Right ventricle myocardium inferior (tissue), 1 donor: ENCODE measurements around the gene KCNJ5. TPM values are rescaled to one million over a fixed set of nuclear protein-coding genes. Genes with fewer than 3 reads are reported as not detected.

Experiments used
- ATAC-seq: fragments of 200-7000 bp; cut with Tn5 transposase; one replicate; pipeline ENCODE4 v1.9.1; 2020; ENCODE audit warnings: mild to moderate bottlenecking, moderate library complexity
- DNase-seq: peaks from one replicate; pipeline ENCODE4 v3.0.0; 2021; ENCODE audit errors: missing footprints
- intact Hi-C: fragments of 100-400 bp; cut with DNase I; formaldehyde crosslinking; loops from one replicate; pipeline ENCODE4 v1.11.0; 2022
- total RNA-seq: library from RNA; stranded (reverse); fragmentation: NEBNext Ultra II Directional; extraction: Animal tissue kit (Norgen Biotek cat#: 25700); gene quantifications from one replicate; pipeline ENCODE4 v1.2.1, GENCODE V29; 2021
- donor health status: DM: no; HTN: yes; CAD: no; lungs with severe emphysema.

Gene KCNJ5
- total RNA-seq, 1 donor from 2014 or later, result 7.5 TPM

- DNase-seq (no peak), ATAC-seq (no peak)
- intact Hi-C loops, result loop anchor here (2.0 to 10.0 kb wide), 2 partner anchors 17 to 445 kb away; no protein-coding TSS in a partner anchor
Observed at GRCh38 chr11:128889657-128890213, 1.4 kb upstream of the KCNJ5 start.

- ATAC-seq (no peak), DNase-seq (no peak)
- intact Hi-C loops, result loop anchor here (2.0 kb wide), 1 partner anchor 17 kb away; no protein-coding TSS in a partner anchor
Observed at GRCh38 chr11:128890216-128890542, 977 bp upstream of the KCNJ5 start.

GRCh38 chr11:128891913-128892398 is 800 bp downstream of the KCNJ5 start:
- intact Hi-C loops, result loop anchor here (2.0 kb wide), 1 partner anchor 15 kb away; no protein-coding TSS in a partner anchor
- ATAC-seq, result no peak
- no peak for DNase-seq

GRCh38 chr11:128892866-128893565 is 1.9 kb downstream of the KCNJ5 start:
- no peak for DNase-seq
- intact Hi-C loops, result no loop called here
- no peak for ATAC-seq

GRCh38 chr11:128893578-128894285 is 2.6 kb downstream of the KCNJ5 start:
- intact Hi-C loops, result no loop called here
- DNase-seq, result no peak
- peak; percentile 43 for ATAC-seq

- intact Hi-C loops, result no loop called here
- no peak for DNase-seq
- ATAC-seq, result no peak
Observed at GRCh38 chr11:128894286-128894681, 3.1 kb downstream of the KCNJ5 start.

- intact Hi-C loops, result no loop called here
- DNase-seq (peak; percentile 84), ATAC-seq (peak; percentile 84)
Observed at GRCh38 chr11:128894685-128895084, 3.5 kb downstream of the KCNJ5 start.

- intact Hi-C loops, result no loop called here
- ATAC-seq, result no peak
- DNase-seq, result no peak
Observed at GRCh38 chr11:128895526-128895925, 4.4 kb downstream of the KCNJ5 start.

GRCh38 chr11:128896356-128896755 is 5.2 kb downstream of the KCNJ5 start:
- ATAC-seq (no peak), DNase-seq (no peak)
- intact Hi-C loops, result no loop called here

- DNase-seq, result no peak
- ATAC-seq, result no peak
- intact Hi-C loops, result no loop called here
Observed at GRCh38 chr11:128897826-128898225, 6.7 kb downstream of the KCNJ5 start.

GRCh38 chr11:128898580-128899344 is 7.6 kb downstream of the KCNJ5 start:
- intact Hi-C loops, result no loop called here
- no peak for DNase-seq

GRCh38 chr11:128900468-128900867 is 9.3 kb downstream of the KCNJ5 start:
- ATAC-seq (no peak), DNase-seq (no peak)

More at GRCh38 chr11:128898580-128899344, 7.6 kb downstream of the KCNJ5 start:
- no peak for ATAC-seq

GRCh38 chr11:128901653-128902514 is 10.7 kb downstream of the KCNJ5 start:
- ATAC-seq (no peak), DNase-seq (no peak)
- intact Hi-C loops, result no loop called here

More at GRCh38 chr11:128900468-128900867, 9.3 kb downstream of the KCNJ5 start:
- intact Hi-C loops, result no loop called here

- intact Hi-C loops, result no loop called here
- ATAC-seq (no peak), DNase-seq (no peak)
Observed at GRCh38 chr11:128902515-128903066, 11.4 kb downstream of the KCNJ5 start.

GRCh38 chr11:128903248-128904061 is 12.3 kb downstream of the KCNJ5 start:
- intact Hi-C loops, result loop anchor here (2.0 kb wide), 1 partner anchor 19 kb away; no protein-coding TSS in a partner anchor
- ATAC-seq, result peak; percentile 32
- no peak for DNase-seq

- intact Hi-C loops, result loop anchor here (2.0 kb wide), 1 partner anchor 19 kb away; no protein-coding TSS in a partner anchor
- ATAC-seq (no peak), DNase-seq (no peak)
Observed at GRCh38 chr11:128904303-128904655, 13.1 kb downstream of the KCNJ5 start.
